NB4 (cell line): Measurements from ENCODE around the gene ZFP36.

Source experiments
- DNase-seq: peaks from one replicate; pipeline ENCODE4 v3.0.0; 2010; ENCODE audit warnings: low read depth
- H3K4me3 ChIP-seq: one replicate; pipeline ENCODE4 v1.5.1; 2011; ENCODE audit warnings: mild to moderate bottlenecking, low read depth, low read length, moderate library complexity
- CTCF ChIP-seq: IDR thresholded peaks from one replicate; pipeline ENCODE4 v1.5.1; 2012; ENCODE audit warnings: low read depth, low read length
- MAX ChIP-seq: IDR thresholded peaks from 2 replicates; pipeline ENCODE4 v1.6.1; 2011; ENCODE audit warnings: low read depth, low read length
- MYC ChIP-seq: IDR thresholded peaks from 2 replicates; pipeline ENCODE4 v1.6.1; 2011; ENCODE audit warnings: low read depth, low read length
- POLR2A ChIP-seq: IDR thresholded peaks from 2 replicates; pipeline ENCODE4 v1.6.1; 2011; ENCODE audit warnings: mild to moderate bottlenecking; ENCODE audit not compliant: insufficient read length; ENCODE audit errors: extremely low read depth

The ZFP36 gene

GRCh38 chr19:39400061-39400460 is 6.6 kb upstream of the ZFP36 start:
- no peak for DNase-seq
- TF ChIP-seq MYC, result no peak
- no peak for TF ChIP-seq POLR2A
- no peak for TF ChIP-seq MAX
- TF ChIP-seq CTCF, result no peak
- H3K4me3 ChIP-seq, result no peak overlapping the region

GRCh38 chr19:39401070-39401548 is 5.5 kb upstream of the ZFP36 start:
- H3K4me3 ChIP-seq, result no peak overlapping the region
- DNase-seq, result no peak
- no peak for TF ChIP-seq CTCF
- no peak for TF ChIP-seq MYC
- TF ChIP-seq MAX, result no peak
- TF ChIP-seq POLR2A, result no peak

- TF ChIP-seq MYC (no peak), POLR2A (no peak), CTCF (no peak), MAX (no peak)
- peak overlapping the region; percentile 30 for H3K4me3 ChIP-seq
- DNase-seq, result peak; percentile 72
Observed at GRCh38 chr19:39401549-39402345, 4.9 kb upstream of the ZFP36 start.

DNA sequence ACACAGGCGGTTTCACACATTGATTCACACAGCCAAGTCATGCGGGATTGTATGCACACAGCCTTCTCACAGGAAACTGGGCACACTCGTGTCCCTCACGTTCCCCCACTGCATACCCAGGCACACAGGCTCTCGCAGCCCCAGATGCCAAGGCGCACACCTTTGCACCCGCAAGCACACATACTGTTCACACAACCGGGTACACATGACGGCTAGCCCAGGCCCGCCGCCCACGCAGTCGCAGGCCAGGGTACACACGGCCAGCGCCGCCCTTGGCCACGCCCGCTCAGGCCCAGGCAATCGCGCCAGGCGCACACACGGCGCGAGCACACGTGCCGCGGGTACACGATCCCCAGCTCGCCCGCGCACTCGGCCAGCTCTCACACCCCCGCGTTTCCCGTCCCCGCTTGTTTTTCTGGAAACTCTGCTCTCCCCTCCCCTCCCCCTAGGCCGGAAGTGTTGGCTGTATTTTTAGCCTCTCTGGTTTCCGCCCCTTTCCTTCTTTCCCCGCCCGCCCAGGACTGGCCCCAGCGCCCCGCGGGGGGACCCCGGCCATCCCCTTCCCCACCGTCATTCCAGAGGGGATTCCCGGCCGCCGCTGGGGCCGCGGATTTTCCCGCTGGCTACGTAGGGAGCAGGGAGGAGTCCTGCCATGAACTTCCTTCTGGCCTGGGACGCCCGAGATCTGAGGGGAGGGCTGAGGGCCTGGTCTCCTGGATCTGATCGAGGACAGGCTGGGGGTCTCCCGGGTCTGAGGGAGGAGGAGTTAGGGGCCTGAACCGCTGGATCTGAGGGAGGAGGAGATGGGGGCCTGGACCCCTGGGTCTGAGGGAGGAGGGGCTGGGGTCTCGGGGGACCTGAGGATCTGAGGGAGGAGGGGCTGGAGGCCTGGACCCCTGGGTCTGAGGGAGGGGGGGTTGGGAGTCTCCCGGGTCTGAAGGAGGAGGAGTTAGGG is 4.0 kb upstream of the ZFP36 start:
- TF ChIP-seq MYC (0 out of 2 replicates have a peak, but pooled peaks have one; percentile 57), POLR2A (no peak), CTCF (no peak), MAX (peak; percentile 89)
- peak overlapping the region; percentile 30 for H3K4me3 ChIP-seq
- DNase-seq, result peak; percentile 88

DNA sequence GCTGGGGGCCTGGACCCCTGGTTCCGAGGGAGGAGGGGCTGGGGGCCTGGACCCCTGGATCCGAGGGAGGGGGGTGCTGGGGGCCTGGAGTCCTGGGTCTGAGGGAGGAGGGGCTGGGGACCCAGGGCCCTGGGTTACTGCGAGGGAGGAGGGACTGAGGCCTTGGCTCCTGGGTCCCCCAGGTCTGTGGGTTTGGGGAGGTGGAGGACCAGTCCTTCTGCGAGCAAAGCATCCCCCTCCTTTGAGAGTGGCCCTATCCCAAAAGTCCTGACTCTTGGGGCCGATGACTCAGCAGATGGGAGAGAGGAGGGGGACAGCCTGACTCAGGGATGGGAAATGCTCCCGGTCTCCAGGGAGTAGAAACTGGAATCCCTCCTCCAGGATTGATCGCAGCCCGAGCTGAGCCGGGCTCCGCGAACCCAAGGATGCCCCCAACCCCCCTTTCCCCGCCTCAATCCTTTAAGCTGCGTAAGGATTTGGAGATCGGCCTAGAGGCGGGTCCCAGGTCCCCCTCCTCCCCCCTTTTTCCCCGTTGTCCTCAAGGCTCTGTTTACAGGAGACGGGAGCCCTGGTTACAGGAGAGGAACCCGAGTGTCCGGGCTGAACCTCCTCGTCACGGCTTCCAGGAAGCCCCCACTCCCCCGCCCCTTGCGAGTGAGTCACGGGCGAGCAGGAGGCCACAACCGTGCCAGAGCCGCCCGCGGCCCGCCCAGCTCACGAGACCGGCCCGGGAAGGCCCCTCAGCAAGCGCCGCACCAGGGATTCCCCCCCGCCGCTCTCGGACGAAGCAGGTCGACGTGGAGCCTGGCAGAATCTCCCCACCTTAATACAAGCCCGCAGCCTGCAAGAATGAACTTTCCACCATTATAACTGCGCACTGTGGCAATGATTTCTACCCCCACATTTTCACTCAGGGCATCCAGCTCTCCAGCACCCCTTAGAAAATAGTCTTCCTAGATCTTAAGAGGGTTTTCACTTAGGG is 3.0 kb upstream of the ZFP36 start:
- no peak overlapping the region for H3K4me3 ChIP-seq
- 0 out of 2 replicates have a peak, but pooled peaks have one; percentile 40 for TF ChIP-seq MYC
- peak; percentile 8; the same call in 1 of the 2 replicates for TF ChIP-seq MAX
- TF ChIP-seq POLR2A, result no peak
- no peak for TF ChIP-seq CTCF
- peak; percentile 84 for DNase-seq
